Measurements from ENCODE around the gene CYP4F22.

GRCh38 chr19:15536350-15536749 is 28.0 kb downstream of the CYP4F22 start:
- TF ChIP-seq TAF1 (IDR thresholded peaks at IDR 0.05; ENCODE audit: borderline replicate concordance, insufficient read depth, low read length) = no peak
- no peak for TF ChIP-seq SIN3A (IDR thresholded peaks at IDR 0.05; ENCODE audit: borderline replicate concordance, insufficient read depth, low read length)
- no peak for TF ChIP-seq REST (IDR thresholded peaks at IDR 0.05; ENCODE audit: insufficient read depth in 1 of 2, low read depth in 2 of 2, low read length in 2 of 2)
- TF ChIP-seq POLR2AphosphoS5 (IDR thresholded peaks at IDR 0.05; ENCODE audit: low read depth, low read length) = no peak
- TF ChIP-seq FOXP2 (optimal IDR thresholded peaks at IDR 0.05; ENCODE audit: borderline replicate concordance, extremely low read depth, extremely low read length, insufficient read depth) = no peak

Measured in PFSK-1 (cell line).